Measurements from ENCODE around the gene USP15.
"Not testable (repeated sequence)": the region's sequence is repeated elsewhere in the genome, so short reads cannot be mapped to it uniquely, and the experiment has no call there.

USP15 gene

GRCh38 chr12:62379026-62379722 is 119.0 kb downstream of the USP15 start:
- DNase-seq: no peak

GRCh38 chr12:62379723-62380045 is 119.5 kb downstream of the USP15 start:
- no peak for DNase-seq

DNA sequence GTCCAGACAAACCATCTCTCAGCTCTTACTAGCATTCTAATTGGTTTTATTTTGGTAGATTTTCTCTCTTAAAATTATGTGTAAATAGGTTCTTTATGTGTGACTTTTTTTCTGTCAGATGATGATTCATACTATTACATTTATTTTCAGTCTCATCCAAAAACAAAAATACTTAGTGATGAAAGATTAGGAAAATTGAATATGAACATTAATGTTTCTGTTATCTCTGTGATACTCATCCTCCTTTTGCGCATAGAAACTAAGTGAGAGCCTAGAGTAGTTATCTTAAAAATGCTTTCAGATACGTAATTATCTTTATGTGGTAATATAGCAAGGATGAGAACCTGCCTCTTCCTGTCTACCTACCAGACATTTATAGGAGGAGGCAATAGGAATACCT is 122.3 kb downstream of the USP15 start:
- DNase-seq: no peak

DNA sequence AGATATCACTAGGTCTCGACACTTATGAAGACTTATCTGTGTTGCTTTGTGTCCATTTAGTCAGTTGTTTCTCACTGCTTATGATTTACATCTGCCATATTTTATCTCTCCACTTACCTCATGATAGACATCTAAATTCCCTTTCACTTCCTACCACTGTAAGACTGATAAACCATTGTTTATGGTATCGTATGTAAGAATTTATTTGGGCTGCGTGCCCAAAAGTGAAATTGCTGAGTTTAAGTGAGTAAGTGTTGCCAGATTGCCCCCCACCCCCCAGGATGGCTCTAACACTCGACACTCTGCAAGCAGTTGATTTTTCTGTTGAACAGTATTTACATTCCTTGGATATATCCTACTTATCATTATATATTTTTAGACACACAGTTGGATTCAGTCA is 136.5 kb downstream of the USP15 start:
- no peak for DNase-seq

- no peak for DNase-seq
Measured at GRCh38 chr12:62400135-62400534, 139.9 kb downstream of the USP15 start.

GRCh38 chr12:62401631-62402030 is 141.4 kb downstream of the USP15 start:
- no peak for DNase-seq

DNA sequence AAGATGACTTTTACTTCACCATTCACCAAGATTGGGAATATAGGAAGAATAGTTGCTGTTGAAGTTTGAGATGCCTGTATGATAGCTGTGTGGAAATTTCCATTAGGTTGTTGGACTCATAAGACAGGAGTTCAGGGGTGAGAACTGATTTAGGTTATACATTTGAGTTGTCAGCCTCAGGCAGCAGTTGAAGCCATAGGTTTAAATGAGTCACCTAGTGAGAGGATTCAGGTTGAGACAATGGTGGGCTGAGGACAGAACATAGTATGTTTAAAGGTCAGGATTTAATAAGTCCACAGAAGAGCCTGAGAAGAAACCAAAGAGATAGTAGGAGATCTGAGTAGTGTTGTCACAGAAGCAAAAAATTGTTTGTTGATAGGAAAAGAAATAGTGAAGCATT is 142.8 kb downstream of the USP15 start:
- DNase-seq: no peak

GRCh38 chr12:62407587-62407986 is 147.4 kb downstream of the USP15 start:
- no peak for DNase-seq

DNA sequence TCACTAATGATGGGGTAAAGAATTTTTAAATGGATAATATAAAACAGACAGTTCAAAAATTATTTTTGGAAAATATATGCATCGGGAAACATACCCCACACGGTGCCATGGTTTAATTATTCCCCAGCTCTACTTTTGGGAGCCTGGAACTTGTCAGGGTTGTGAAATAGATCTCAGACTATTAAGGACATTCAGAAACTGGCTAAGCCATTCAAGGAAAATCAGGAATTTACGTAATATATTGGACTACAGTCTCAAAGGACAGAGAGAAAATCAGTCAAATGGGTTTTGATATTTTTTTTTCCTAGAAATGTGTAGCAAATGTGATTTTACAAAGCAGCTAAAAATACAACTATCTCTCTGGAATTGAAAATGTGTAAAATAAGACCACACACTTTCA is 148.9 kb downstream of the USP15 start:
- DNase-seq: no peak

- DNase-seq: no peak
Measured at GRCh38 chr12:62414180-62414579, 154.0 kb downstream of the USP15 start.

DNA sequence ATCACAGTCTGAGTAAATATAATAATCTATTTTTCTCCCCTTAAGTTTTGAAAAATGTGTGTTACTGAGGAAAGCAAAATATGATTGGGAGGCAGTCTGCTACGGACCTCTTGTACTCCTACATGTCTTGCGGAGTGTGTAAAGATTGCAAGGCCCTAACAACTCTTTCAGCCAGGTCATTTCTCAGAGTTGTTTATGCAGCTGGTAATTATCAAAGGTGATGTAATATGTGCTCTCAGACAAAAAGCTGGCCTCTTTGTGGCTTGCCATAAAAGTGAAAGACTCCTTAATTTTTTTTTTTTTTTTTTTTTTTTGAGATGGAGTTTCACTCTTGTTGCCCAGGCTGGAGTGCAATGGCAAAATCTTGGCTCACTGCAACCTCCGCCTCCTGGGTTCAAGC is 165.9 kb downstream of the USP15 start:
- DNase-seq: no peak

GRCh38 chr12:62429457-62429856 is 169.3 kb downstream of the USP15 start:
- no peak for DNase-seq

GRCh38 chr12:62434494-62435302 is 174.5 kb downstream of the USP15 start:
- DNase-seq: no peak

DNA sequence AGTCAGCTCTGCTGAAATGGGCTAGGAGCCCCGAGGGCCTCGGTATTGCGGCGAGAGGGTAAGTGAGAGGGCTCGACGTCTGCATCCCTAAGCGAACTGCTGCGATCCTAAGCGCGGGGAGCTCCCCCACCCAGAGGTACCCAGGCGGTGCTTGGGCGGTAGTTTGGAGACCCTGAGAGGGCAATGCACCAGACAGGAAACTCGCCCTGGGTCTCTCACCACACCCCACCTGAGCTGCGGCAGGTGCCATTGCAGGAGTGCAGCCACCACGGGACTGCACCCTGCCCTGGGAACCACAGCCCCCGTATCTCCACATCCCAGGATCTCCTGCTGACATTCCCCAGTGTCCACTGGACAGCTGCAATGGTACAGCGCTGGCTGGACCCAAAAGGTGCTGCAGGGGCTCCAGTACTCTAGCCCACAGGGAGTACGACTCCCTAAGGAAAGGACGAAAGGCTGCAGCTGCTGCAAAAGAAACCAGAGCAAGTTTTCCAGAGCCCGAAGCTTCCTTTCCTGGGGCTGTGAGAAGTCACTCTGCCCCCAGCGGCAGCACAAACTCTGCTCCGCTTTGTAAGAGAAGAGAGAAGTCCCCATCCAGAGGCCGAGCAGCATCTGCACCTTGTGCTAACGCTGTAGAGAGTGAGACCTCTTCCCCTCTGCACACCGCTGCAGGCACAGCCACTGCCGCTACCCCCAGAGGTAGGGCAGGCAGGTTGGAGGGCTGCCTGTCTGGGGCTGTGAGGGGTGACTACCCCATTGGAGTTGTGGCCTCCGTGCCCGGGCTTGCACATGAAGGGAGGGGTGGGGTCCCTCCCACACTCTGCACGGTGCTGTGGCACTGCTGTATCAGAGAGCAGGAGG is 175.3 kb downstream of the USP15 start:
- DNase-seq: no peak

DNA sequence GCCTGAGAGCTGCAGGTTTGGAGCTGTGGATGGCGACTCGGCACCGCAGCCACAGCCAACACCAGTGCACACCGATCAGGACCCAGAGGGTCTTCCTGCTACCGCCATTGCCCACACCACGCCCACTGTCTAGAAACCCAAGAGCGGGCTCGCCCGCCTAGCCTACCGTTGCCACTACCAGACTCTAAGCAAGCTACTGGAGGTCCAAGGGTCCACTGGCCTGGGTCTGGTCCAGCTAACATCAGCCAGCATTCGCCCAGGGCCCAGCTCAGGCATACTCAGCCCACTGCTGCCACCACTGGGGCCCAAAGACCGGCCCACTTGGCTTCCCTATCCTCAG is 175.9 kb downstream of the USP15 start:
- no peak for DNase-seq

DNA sequence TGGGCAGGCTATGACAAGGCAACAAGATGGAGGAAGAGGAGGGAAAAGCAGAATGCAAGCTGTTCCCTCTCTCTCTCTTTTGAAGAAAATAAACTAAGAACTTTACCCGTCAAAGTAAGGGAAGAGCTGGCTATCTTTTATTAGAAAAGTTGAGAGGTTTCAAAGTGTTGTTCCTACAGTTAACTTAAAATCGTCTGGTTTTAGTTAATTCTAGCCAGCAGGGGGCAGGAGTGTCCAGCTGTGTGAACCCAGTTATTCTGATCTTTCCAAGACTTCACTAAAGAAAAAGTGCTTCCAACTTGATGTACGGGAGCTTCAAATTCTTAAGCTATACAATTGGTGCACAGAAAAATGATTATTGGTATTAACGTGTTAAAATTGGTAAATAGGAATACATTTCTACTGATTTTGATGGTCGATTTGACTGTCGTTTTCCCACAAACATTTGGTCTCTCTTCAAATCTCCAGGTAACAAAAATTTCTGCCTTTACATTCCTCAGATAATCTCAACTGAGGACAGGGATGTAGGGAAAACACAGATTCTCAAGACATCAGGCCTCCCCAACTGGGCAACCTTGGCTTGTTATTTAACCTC is 178.0 kb downstream of the USP15 start:
- no peak for DNase-seq

DNA sequence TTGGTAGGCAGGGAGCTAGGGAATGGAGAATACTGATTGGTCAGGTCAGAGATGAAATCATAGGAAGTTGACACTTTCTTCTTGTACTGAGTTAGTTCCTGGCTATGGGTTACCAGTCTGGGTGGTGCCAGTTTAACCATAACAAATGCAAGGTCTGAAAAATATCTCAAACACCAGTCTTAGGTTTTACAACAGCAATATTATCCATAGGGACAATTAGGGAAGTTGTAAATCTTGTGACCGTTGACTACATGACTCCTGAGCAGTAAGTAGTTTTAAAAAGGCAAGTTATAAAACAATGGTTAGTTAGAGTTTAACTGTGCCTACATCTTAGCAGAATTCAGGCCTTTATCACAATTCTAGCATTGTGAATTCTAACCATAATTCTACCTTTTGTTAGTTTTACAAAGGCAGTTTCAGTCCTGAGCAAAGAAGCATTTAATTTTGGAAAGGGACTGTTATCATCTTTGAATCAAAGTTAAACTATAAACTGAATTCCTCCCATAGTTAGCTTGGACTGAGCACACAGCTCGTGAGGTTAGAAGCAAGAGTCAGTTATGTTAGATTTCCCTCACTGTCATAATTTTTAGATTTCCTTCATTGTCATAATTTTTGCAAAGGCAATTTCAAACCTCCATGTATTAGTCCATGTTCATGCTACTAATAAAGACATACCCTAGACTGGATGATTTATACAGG is 186.7 kb downstream of the USP15 start:
- DNase-seq: no peak

DNA sequence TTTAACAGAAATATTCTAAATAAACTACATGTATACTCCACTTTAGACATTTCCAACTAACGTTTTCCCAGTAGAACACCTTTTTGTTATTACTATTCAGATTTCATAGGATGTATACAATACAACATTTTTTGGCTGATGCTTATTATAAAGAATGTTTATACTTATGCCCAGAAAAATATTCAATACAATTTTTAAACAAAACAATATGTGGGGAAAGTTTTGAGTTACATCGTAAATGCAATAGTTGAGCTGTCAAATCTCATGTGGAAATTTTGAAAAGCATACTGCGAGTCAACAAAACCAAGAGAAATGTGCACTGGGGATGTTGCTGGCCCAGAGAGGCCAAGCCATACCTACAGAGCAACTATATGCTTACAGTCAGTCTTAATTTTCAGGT is 188.2 kb downstream of the USP15 start:
- DNase-seq: no peak

- not testable (repeated sequence) for DNase-seq
Measured at GRCh38 chr12:62455429-62455828, 195.2 kb downstream of the USP15 start.

GRCh38 chr12:62458626-62459025 is 198.4 kb downstream of the USP15 start:
- no peak for DNase-seq

- no peak for DNase-seq
Measured at GRCh38 chr12:62459976-62460375, 199.8 kb downstream of the USP15 start.

GRCh38 chr12:62461171-62461837 is 201.1 kb downstream of the USP15 start:
- DNase-seq: not testable (repeated sequence)

Data from NCI-H1417 treated with DMSO at 0.1 percent for 48 hours (cell line).